Measurements from ENCODE around the gene C20orf204.

GRCh38 chr20:64057628-64058498, 21.9 kb downstream of the C20orf204 start:
- TF ChIP-seq CTCF (IDR thresholded peaks at IDR 0.05) (peak; percentile 60 to 83 (median 77)), POLR2A (IDR thresholded peaks at IDR 0.05) (no peak), EP300 (IDR thresholded peaks at IDR 0.05) (no peak)

All from sigmoid colon (tissue), 4 donors.